ENCODE measurements around the gene PID1.

DNA sequence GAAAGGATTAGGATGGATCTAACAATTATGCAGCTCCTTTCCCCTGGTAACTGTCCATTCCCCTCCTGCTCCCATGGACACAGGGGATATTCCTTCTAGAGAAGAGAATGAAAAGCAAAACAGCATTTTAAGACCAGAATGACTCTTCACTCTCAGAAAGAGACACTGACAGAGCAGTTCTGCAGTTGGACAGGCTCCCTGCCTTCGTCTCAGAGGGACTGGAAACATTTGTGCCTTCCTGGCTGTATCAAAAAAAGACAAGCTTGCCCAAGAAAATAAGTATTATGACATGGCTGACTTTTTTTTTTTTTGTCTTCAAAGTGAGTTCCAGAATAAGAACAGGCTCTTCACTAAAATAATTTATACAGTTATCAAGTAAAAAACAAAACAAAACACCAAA lies 9.5 kb downstream of the PID1 start:
- no peak for TF ChIP-seq GABPA (IDR thresholded peaks at IDR 0.05; ENCODE audit: low read depth)
- no peak for TF ChIP-seq POLR2AphosphoS5 (IDR thresholded peaks at IDR 0.05; ENCODE audit: low read depth, low read length)
- TF ChIP-seq, protein P1, sequence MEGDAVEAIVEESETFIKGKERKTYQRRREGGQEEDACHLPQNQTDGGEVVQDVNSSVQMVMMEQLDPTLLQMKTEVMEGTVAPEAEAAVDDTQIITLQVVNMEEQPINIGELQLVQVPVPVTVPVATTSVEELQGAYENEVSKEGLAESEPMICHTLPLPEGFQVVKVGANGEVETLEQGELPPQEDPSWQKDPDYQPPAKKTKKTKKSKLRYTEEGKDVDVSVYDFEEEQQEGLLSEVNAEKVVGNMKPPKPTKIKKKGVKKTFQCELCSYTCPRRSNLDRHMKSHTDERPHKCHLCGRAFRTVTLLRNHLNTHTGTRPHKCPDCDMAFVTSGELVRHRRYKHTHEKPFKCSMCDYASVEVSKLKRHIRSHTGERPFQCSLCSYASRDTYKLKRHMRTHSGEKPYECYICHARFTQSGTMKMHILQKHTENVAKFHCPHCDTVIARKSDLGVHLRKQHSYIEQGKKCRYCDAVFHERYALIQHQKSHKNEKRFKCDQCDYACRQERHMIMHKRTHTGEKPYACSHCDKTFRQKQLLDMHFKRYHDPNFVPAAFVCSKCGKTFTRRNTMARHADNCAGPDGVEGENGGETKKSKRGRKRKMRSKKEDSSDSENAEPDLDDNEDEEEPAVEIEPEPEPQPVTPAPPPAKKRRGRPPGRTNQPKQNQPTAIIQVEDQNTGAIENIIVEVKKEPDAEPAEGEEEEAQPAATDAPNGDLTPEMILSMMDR (IDR thresholded peaks at IDR 0.05) = no peak
- TF ChIP-seq, protein P2, sequence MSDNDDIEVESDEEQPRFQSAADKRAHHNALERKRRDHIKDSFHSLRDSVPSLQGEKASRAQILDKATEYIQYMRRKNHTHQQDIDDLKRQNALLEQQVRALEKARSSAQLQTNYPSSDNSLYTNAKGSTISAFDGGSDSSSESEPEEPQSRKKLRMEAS (IDR thresholded peaks at IDR 0.05; ENCODE audit: low read depth) = no peak
- no peak for TF ChIP-seq YY1 (IDR thresholded peaks at IDR 0.05; ENCODE audit: low read depth)
- TF ChIP-seq SMC3 (IDR thresholded peaks at IDR 0.05; ENCODE audit: low read depth, low read length) = no peak
- TF ChIP-seq, protein P3, sequence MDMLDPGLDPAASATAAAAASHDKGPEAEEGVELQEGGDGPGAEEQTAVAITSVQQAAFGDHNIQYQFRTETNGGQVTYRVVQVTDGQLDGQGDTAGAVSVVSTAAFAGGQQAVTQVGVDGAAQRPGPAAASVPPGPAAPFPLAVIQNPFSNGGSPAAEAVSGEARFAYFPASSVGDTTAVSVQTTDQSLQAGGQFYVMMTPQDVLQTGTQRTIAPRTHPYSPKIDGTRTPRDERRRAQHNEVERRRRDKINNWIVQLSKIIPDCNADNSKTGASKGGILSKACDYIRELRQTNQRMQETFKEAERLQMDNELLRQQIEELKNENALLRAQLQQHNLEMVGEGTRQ (IDR thresholded peaks at IDR 0.05; ENCODE audit: borderline replicate concordance, low read depth, low read length) = no peak
- no peak for TF ChIP-seq EP300 (IDR thresholded peaks at IDR 0.05; ENCODE audit: borderline replicate concordance in 1 of 2, low read depth in 1 of 2, low read length in 1 of 2)
- TF ChIP-seq FOXM1 (IDR thresholded peaks at IDR 0.05; ENCODE audit: low read depth) = no peak
- no peak for TF ChIP-seq NFIC (IDR thresholded peaks at IDR 0.05; ENCODE audit: borderline replicate concordance)
- no peak for TF ChIP-seq FOSL2 (IDR thresholded peaks at IDR 0.05; ENCODE audit: borderline replicate concordance, low read depth)
- no peak for TF ChIP-seq EZH2phosphoT487 (IDR thresholded peaks at IDR 0.05; ENCODE audit: borderline replicate concordance, low read depth)
